HepG2 (cell line): ENCODE data around the gene FERMT2. TPM values are rescaled to one million over a fixed set of nuclear protein-coding genes. Genes with fewer than 3 reads are reported as not detected.

Source experiments
- ATAC-seq: fragments of 200-7000 bp; cut with Tn5 transposase; 3 replicates; pipeline ENCODE4 v1.9.1; 2020; ENCODE audit warnings: mild to moderate bottlenecking, moderate library complexity
- BruUV-seq: library from RNA; stranded (reverse); fragments of 400-500 nt; replicated peaks from 2 replicates; lab custom pipeline; 2021; lab: Mats Ljungman, UMichigan
- CTCF ChIA-PET: fragments of 300-600 bp; formaldehyde crosslinking; extraction: SDS; loops from one replicate; lab custom pipeline; 2021; ENCODE audit warnings: low total read pairs, inconsistent platforms, low intra/inter-chr PET ratio; lab: Yijun Ruan, JAX
- POLR2A ChIA-PET: fragments of 350-600 bp; sonication (Branson Sonifier 250); formaldehyde crosslinking; loops from one replicate; lab custom pipeline; 2020; ENCODE audit warnings: antibody characterized with exemption, inconsistent platforms; lab: Yijun Ruan, JAX
- DNase-seq: peaks from one replicate; pipeline ENCODE4 v3.0.0-alpha.2; 2015; ENCODE audit warnings: low spot score
- FAIRE-seq: peaks from 3 replicates; lab custom pipeline; 2011; peaks lifted over from hg19 to GRCh38; lab: Jason Lieb, UNC
- H2AFZ ChIP-seq: one replicate; pipeline ENCODE4 v1.6.1; 2011; ENCODE audit warnings: low read length, inconsistent platforms
- H3K27ac ChIP-seq: fragments of 300-600 bp; 3 replicates; pipeline ENCODE4 v1.8.0; 2011; ENCODE audit warnings: mixed run types, mild to moderate bottlenecking, mixed read lengths, low read length, inconsistent platforms; ENCODE audit not compliant: insufficient read depth; ENCODE audit errors: extremely low read length
- H3K27me3 ChIP-seq, 2 experiments: fragments of 200-600 bp in 1 of 2; 2 replicates in 1 of 2; 3 replicates in 1 of 2; pipeline versions ENCODE4 v1.6.0 to v1.8.0; 2011; ENCODE audit warnings: low read length in 2 of 2, mild to moderate bottlenecking in 2 of 2, moderate library complexity in 2 of 2, inconsistent platforms in 1 of 2; ENCODE audit not compliant: insufficient read depth in 2 of 2, control insufficient read depth in 1 of 2
- H3K36me3 ChIP-seq, 2 experiments: fragments of 200-600 bp in 1 of 2; replicated peaks in 1 of 2; 2 replicates in 1 of 2; 3 replicates in 1 of 2; pipeline versions ENCODE4 v1.5.1 to v1.8.0; 2011; ENCODE audit warnings: low read length in 2 of 2, inconsistent platforms in 1 of 2; ENCODE audit not compliant: insufficient read depth in 2 of 2, control insufficient read depth in 1 of 2
- H3K4me1 ChIP-seq: 2 replicates; pipeline ENCODE4 v1.5.1; 2012; ENCODE audit warnings: low read length, inconsistent platforms; ENCODE audit not compliant: insufficient read depth
- H3K4me2 ChIP-seq: 2 replicates; pipeline ENCODE4 v1.6.0; 2011; ENCODE audit warnings: low read depth, low read length, inconsistent platforms
- H3K4me3 ChIP-seq, 3 experiments: fragments of 200-600 bp in 1 of 3; sonication (generic), shearing (Covaris generic) in 1 of 3; replicated peaks in 1 of 3; 2 replicates each; pipeline ENCODE4 v1.5.1; 2011 to 2016; ENCODE audit warnings: low read length in 3 of 3, inconsistent platforms in 2 of 3, low read depth in 2 of 3, mild to moderate bottlenecking in 2 of 3, control low read depth in 1 of 3, mixed read lengths in 1 of 3; ENCODE audit not compliant: insufficient read depth in 1 of 3
- H3K79me2 ChIP-seq: one replicate; pipeline ENCODE4 v1.6.1; 2011; ENCODE audit warnings: low read length, inconsistent platforms; ENCODE audit not compliant: insufficient read depth
- H3K9ac ChIP-seq: 2 replicates; pipeline ENCODE4 v1.6.0; 2011; ENCODE audit warnings: mild to moderate bottlenecking, low read depth, low read length, inconsistent platforms; ENCODE audit not compliant: insufficient read depth
- H3K9me3 ChIP-seq: 2 replicates; pipeline ENCODE4 v1.5.1; 2012; ENCODE audit warnings: mild to moderate bottlenecking, low read length
- H4K20me1 ChIP-seq: 2 replicates; pipeline ENCODE4 v1.6.0; 2011; ENCODE audit warnings: inconsistent platforms, mild to moderate bottlenecking, low read length, moderate library complexity; ENCODE audit not compliant: insufficient read depth
- ARID5B ChIP-seq: IDR thresholded peaks from 2 replicates; pipeline ENCODE4 v1.4.0; 2020; ENCODE audit warnings: mild to moderate bottlenecking, missing genetic modification reagents
- ATF7 ChIP-seq, 2 experiments: fragments of 450-650 bp in 1 of 2; sonication (generic) in 1 of 2; formaldehyde crosslinking in 1 of 2; IDR thresholded peaks; 2 replicates each; pipeline versions ENCODE4 v1.4.0 to v1.6.1; 2016 to 2020; ENCODE audit warnings: antibody characterized with exemption in 1 of 2, mild to moderate bottlenecking in 1 of 2, missing genetic modification reagents in 1 of 2
- EHMT2 ChIP-seq: fragments of 200-600 bp; sonication (generic); IDR thresholded peaks from 2 replicates; pipeline ENCODE4 v1.7.0; 2017; ENCODE audit warnings: antibody characterized with exemption, low read depth, low read length, borderline replicate concordance
- MLLT10 ChIP-seq: sonication (generic); formaldehyde crosslinking; IDR thresholded peaks from 2 replicates; pipeline ENCODE4 v1.4.0; 2020; ENCODE audit warnings: missing genetic modification reagents
- SALL1 ChIP-seq: sonication (generic); formaldehyde crosslinking; IDR thresholded peaks from 2 replicates; pipeline ENCODE4 v1.8.0; 2022; ENCODE audit warnings: mild to moderate bottlenecking, missing genetic modification reagents
- SPEN ChIP-seq: sonication (generic); formaldehyde crosslinking; IDR thresholded peaks from 2 replicates; pipeline ENCODE4 v1.5.1; 2020; ENCODE audit warnings: low read depth, mild to moderate bottlenecking, missing genetic modification reagents
- ZNF460 ChIP-seq: sonication (generic); formaldehyde crosslinking; IDR thresholded peaks from 2 replicates; pipeline ENCODE4 v1.5.1; 2020; ENCODE audit warnings: missing genetic modification reagents, mild to moderate bottlenecking, borderline replicate concordance
- WGBS: methylation state at CpG from one replicate; pipeline ENCODE4 v1.1.6; 2017; ENCODE audit warnings: low lambda C conversion rate; 5-methylcytosine and 5-hydroxymethylcytosine counted together
- in situ Hi-C: cut with HindIII; loops from 2 replicates; pipeline ENCODE4 v1.10.0; 2017; ENCODE audit warnings: low pct_unique_long_range_greater_than_20kb; ENCODE audit not compliant: extremely low pct_ligation_motif_present
- intact Hi-C: fragments of 100-400 bp; cut with micrococcal nuclease; formaldehyde crosslinking; loops from one replicate; pipeline ENCODE4 v1.10.0; 2022; ENCODE audit not compliant: unreplicated experiment
- polyA plus RNA-seq, 8 experiments: library from polyadenylated mRNA; depleted of rRNA in 3 of 8; stranded (reverse) in 7 of 8; unstranded in 1 of 8; fragments of >200 nt; fragmentation: Illumina TruSeq in 4 of 8; extraction: Trizol in 4 of 8; gene quantifications; 2 replicates each; pipeline versions ENCODE4 v1.2.1 to v1.2.3, GENCODE V29; 2011 to 2016; ENCODE audit warnings: low read depth in 4 of 8, missing spikeins in 1 of 8, mixed read lengths in 1 of 8; ENCODE audit not compliant: insufficient read depth in 1 of 8
- total RNA-seq, 5 experiments: library from RNA; depleted of rRNA; stranded (reverse); fragments of >200 nt; fragmentation: Illumina TruSeq; extraction: Trizol; gene quantifications; 2 replicates each; pipeline ENCODE4 v1.2.3, GENCODE V29; 2016; ENCODE audit warnings: low read depth in 1 of 5

The FERMT2 gene
- total and polyA plus RNA-seq, 2 of the 13 experiments (the other 11 are each of a cell fraction or from before 2014, with no cell fraction given) = 36.2 to 60.4 TPM

DNA sequence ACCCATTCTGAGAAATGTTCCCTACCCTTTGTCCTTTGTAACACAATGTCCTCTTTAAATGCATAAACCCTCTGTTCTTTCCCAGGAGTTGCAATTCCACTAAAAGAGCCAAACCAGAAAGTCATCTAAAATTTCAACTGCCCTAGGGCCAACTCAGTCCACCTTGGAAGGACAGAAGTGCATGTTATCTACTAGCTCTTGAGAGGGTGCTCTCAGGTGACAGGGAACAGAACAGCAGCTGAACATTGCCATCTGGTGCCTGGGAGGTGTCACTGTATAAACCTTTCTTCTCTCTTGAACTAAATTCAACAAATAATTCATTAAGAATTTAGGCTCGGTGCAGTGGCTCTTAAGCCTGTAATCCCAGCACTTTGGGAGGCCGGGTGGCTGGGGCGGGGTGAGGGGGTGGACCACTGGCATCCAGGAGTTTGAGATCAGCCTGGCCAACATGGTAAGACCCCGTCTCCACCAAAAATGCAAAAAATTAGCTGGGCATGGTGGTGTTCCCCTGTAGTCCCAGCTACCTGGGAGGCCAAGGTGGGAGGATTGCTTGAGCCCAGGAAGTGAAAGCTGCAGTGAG lies 10.3 kb upstream of the FERMT2 start (continued):
- 0 out of 2 replicates have a peak, but pooled peaks have one; percentile 47 for TF ChIP-seq EHMT2
- TF ChIP-seq ZNF460 (CRISPR knock-in tag) = peak; percentile 51; the same call in 1 of the 2 replicates
- no peak for TF ChIP-seq MLLT10 (CRISPR knock-in tag)

GRCh38 chr14:52960627-52961026 lies 9.8 kb upstream of the FERMT2 start:
- in situ Hi-C loops = loop anchor here (5.0 kb wide), 1 partner anchor 138 kb away; no protein-coding TSS in a partner anchor
- FAIRE-seq = no peak
- TF ChIP-seq SPEN (CRISPR knock-in tag) (0 out of 2 replicates have a peak, but pooled peaks have one; percentile 24), ATF7 (IDR thresholded peaks at IDR 0.05) (no peak), ATF7 (CRISPR knock-in tag; IDR thresholded peaks at IDR 0.05) (no peak), ARID5B (CRISPR knock-in tag) (peak; percentile 11; the same call in 1 of the 2 replicates), SALL1 (CRISPR knock-in tag) (0 out of 2 replicates have a peak, but pooled peaks have one; percentile 17)
- TF ChIP-seq, all 625 proteins: peak for 3
- no peak overlapping the region for H3K9ac ChIP-seq
- no TSS peak for BruUV-seq
- H3K9me3 ChIP-seq = no peaks in the 10 kb centered on the region
- intact Hi-C loops = loop anchor here (1.0 to 10.0 kb wide), 5 partner anchors 36 to 666 kb away; no protein-coding TSS in a partner anchor
- peak overlapping the region; percentile 57 for H3K4me2 ChIP-seq
- H3K4me1 ChIP-seq = peaks cover 27% of the 10 kb centered on the region
- no peaks in the 10 kb centered on the region for H3K36me3 ChIP-seq
- ChIA-PET CTCF (interaction anchor here (1.5 to 1.8 kb wide), 3 partner anchors 37 to 310 kb away, joined by 6 to 12 read pairs (median 8); no protein-coding TSS in a partner anchor), POLR2A (interaction anchor here (0.6 to 2.8 kb wide), 5 partner anchors 9 to 171 kb away, joined by 3 to 21 read pairs (median 3); partner anchors contain the start of gene FERMT2)
- no peak overlapping the region for H3K27ac ChIP-seq
- 0 out of 5 replicates have a peak, but pooled peaks cover 0 to 9% of the 10 kb centered on the region in 2 experiments for H3K27me3 ChIP-seq
- H2AFZ ChIP-seq = no peak overlapping the region
- no peaks in the 10 kb centered on the region for H3K79me2 ChIP-seq
- no peaks in the 10 kb centered on the region for H4K20me1 ChIP-seq
- peak; percentile 89 for ATAC-seq
- 12% methylated on average over 3 of the region's 3 CpGs for WGBS
- peak overlapping the region in 1 of 3 experiments; percentile 21; a peak in 1 of 6 replicates for H3K4me3 ChIP-seq
- no peak for DNase-seq
